Hematopoietic multipotent progenitor cell treated with erythropoietin and hydrocortisone succinate and interleukin-3 and kit ligand, for 6 days (in vitro differentiated cells): ENCODE measurements around the gene NPIPB5.
"Not testable (repeated sequence)": the region's sequence is repeated elsewhere in the genome, so short reads cannot be mapped to it uniquely, and the experiment has no call there.

ENCODE experiments used
- DNase-seq: peaks from one replicate; pipeline ENCODE4 v3.0.0-alpha.2; 2015

Gene NPIPB5

GRCh38 chr16:22510591-22510990 lies at the start of gene NPIPB5:
NPIPB5 (plus strand) TSS chr16:22510891; CDS start chr16:22513802, 2,911 bp downstream.
- DNase-seq = not testable (repeated sequence)

- DNase-seq = not testable (repeated sequence)
These were observed 41.8 kb upstream of the NPIPB5 start for GRCh38 chr16:22468846-22469245.

- not testable (repeated sequence) for DNase-seq
These were observed 27.3 kb downstream of the NPIPB5 start for GRCh38 chr16:22537996-22538395.

- DNase-seq = not testable (repeated sequence)
These were observed 34.1 kb downstream of the NPIPB5 start for GRCh38 chr16:22544809-22545208.

- not testable (repeated sequence) for DNase-seq
These were observed 35.9 kb downstream of the NPIPB5 start for GRCh38 chr16:22546630-22547029.

GRCh38 chr16:22547170-22547765 lies 36.6 kb downstream of the NPIPB5 start:
- DNase-seq = not testable (repeated sequence)

DNA sequence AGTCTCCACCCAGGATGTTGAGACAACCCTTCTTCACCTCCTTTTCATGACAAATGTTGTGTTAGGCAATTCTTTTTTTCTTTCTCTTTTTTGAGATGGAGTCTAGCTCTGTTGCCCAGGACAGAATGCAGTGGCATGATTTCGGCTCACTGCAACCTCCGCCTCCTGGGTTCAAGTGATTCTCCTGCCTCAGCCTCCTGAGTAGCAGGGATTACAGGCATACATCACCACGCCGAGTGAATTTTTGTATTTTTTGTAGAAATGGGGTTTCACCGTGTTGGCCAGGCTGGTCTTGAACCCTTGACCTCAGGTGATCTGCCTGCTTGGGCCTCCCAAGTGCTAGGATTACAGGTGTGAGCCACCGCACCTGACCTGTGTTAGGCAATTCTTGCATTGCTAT lies 39.2 kb downstream of the NPIPB5 start:
- not testable (repeated sequence) for DNase-seq

- not testable (repeated sequence) for DNase-seq
These were observed 40.5 kb downstream of the NPIPB5 start for GRCh38 chr16:22551143-22551542.

DNA sequence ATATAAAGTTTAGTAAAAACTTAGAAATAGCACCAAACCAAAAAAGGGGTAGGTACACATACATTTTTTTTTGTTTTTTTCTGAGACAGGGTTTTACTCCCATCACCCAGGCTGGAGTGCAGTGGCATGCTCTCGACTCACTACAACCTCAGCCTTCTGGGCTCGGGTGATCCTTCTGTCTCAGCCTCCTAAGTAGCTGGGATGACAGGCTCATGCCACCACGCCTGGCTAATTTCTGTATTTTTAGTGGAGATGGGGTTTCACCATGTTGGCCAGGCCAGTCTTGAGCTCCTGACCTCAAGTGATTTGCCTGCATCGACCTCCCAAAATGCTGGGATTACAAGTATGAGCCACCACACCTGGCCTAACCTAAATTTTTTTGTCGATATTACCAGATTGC lies 41.0 kb downstream of the NPIPB5 start:
- not testable (repeated sequence) for DNase-seq

DNA sequence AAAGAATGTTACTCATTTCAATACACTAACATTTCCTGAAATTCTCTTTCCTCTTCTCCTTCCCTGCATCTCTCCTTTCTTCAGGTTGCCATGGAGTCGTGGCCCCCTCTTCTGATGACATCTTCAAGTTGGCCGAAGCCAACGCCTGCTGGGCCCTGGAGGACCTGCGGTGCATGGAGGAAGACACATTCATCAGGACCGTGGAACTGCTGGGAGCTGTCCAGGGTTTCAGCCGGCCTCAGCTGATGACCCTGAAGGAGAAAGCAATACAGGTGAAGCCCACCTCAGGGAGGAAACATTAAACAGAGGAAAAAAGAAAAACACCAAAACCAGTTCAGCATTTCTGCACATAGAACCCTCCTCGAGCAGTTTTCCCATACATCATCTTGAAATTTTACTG lies 46.1 kb downstream of the NPIPB5 start:
- DNase-seq = not testable (repeated sequence)
